HG03135 (cell line): ENCODE data around the gene PDE4A.
"Not testable (repeated sequence)": the region's sequence is repeated elsewhere in the genome, so short reads cannot be mapped to it uniquely, and the experiment has no call there.

Experiments used
- ATAC-seq: cut with Tn5 transposase; IDR thresholded peaks from one replicate; pipeline ENCODE4 v1.9.1; 2021; ENCODE audit warnings: mild to moderate bottlenecking, moderate library complexity; ENCODE audit not compliant: unreplicated experiment

PDE4A gene

DNA sequence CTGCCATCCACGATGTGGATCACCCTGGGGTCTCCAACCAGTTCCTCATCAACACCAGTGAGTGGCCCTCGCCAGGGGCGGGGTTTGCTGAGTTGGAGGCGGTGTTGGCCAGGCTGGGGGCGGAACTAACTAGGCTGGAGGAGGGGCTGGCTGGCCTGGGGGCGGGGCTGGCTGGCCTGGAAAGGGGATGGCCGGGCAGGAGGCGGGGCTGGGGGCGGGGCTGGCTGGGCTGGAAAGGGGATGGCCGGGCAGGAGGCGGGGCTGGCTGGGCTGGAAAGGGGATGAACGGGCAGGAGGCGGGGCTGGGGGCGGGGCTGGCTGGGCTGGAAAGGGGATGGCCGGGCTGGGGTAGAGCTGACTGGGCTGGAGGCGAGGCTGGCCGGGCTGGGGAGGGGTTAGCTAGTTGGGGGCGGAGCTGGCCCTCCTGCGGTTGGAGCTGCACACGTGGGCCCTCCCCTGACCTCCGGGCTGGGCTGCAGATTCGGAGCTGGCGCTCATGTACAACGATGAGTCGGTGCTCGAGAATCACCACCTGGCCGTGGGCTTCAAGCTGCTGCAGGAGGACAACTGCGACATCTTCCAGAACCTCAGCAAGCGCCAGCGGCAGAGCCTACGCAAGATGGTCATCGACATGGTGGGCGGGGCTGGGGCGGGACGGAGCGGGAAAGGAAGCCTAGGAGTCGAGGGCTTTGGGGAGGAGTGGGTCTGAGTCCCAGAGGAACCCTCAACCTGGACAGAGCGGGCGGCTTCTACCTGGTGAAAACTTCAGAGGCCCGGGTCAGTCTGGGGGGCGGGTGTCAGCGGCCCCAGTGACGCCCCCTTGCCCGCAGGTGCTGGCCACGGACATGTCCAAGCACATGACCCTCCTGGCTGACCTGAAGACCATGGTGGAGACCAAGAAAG is 41.0 kb downstream of the PDE4A start:
- ATAC-seq: peak; percentile 83

- ATAC-seq: not testable (repeated sequence)
Measured at GRCh38 chr19:10462042-10462441, 41.7 kb downstream of the PDE4A start.

GRCh38 chr19:10462557-10462956 is 42.2 kb downstream of the PDE4A start:
- ATAC-seq: no peak

- ATAC-seq: no peak
Measured at GRCh38 chr19:10464456-10464855, 44.1 kb downstream of the PDE4A start.

DNA sequence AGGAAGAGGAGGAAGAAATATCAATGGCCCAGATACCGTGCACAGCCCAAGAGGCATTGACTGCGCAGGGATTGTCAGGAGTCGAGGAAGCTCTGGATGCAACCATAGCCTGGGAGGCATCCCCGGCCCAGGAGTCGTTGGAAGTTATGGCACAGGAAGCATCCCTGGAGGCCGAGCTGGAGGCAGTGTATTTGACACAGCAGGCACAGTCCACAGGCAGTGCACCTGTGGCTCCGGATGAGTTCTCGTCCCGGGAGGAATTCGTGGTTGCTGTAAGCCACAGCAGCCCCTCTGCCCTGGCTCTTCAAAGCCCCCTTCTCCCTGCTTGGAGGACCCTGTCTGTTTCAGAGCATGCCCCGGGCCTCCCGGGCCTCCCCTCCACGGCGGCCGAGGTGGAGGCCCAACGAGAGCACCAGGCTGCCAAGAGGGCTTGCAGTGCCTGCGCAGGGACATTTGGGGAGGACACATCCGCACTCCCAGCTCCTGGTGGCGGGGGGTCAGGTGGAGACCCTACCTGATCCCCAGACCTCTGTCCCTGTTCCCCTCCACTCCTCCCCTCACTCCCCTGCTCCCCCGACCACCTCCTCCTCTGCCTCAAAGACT is 46.9 kb downstream of the PDE4A start:
- ATAC-seq: no peak

- ATAC-seq: no peak
Measured at GRCh38 chr19:10468133-10468532, 47.8 kb downstream of the PDE4A start.

DNA sequence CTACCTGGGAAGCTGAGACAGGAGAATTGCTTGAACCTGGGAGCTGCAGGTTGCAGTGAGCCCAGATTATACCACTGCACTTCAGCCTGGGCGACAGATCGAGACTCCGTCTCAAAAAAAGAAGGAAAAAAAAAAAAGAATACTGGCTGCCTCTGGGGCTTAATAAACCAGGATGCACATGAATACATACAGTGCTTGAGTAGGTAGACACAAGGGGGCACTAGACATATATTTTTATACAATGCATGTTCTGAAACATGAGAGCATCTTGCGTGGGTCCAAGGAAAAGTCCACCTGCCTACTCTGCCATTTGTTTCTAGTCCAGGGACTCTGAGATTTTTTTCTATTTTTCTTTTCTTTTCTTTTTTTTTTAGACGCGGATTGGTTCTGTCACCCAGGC is 51.6 kb downstream of the PDE4A start:
- no peak for ATAC-seq

- ATAC-seq: no peak
Measured at GRCh38 chr19:10473192-10473591, 52.9 kb downstream of the PDE4A start.

- ATAC-seq: no peak
Measured at GRCh38 chr19:10474962-10475451, 54.7 kb downstream of the PDE4A start.

- ATAC-seq: no peak
Measured at GRCh38 chr19:10478476-10478875, 58.1 kb downstream of the PDE4A start.

- ATAC-seq: peak; percentile 57
Measured at GRCh38 chr19:10478903-10479384, 58.6 kb downstream of the PDE4A start.

GRCh38 chr19:10486551-10486950 is 66.2 kb downstream of the PDE4A start:
- no peak for ATAC-seq

DNA sequence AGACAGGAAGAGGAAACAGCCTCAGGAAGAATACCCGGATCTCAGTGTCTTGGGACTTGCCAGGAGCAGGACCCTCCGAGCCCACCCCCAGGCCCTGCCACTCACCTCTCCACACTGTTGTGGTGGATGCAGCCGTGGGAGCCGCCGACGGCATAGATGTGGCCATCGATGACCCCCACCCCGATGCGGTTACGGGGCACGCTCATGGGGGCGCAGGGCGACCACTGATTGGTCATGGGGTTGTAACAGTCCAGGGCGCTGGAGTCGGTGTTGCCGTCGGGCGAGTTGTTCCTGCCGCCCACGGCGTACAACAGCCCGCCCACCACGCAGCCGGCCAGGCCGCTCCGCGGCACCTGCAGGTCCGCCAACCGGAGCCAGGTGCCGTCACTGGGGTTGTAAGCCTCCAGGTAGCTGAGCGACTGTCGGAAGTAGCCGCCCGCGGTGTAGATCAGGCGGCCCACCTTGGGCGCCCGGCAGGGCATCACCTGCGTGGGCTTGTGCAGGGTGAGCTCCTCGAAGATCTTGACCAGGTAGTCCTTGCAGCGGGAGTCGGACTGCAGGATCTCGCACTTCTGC is 71.2 kb downstream of the PDE4A start:
- no peak for ATAC-seq

DNA sequence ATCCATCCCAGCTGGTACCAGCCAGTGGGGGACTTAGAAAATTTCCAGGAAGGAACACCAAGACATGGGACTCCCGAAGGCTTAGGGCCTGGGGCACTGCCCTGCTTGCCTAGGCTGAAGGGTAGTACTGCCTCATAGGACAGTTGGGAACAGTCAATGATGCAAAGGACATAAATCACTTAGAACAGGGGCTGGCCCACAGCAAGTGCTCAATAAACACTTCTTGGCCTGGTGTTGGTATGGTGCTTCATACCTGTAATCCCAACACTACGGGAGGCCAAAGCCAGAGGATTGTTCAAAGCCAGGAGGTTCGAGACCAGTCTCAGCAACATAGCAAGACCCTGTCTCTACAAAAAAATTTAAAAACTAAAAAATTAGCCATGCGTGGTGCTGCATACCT is 77.0 kb downstream of the PDE4A start:
- no peak for ATAC-seq

- ATAC-seq: no peak
Measured at GRCh38 chr19:10499550-10500246, 79.4 kb downstream of the PDE4A start.

GRCh38 chr19:10500247-10500592 is 79.9 kb downstream of the PDE4A start:
- ATAC-seq: no peak

GRCh38 chr19:10501971-10502523 is 81.7 kb downstream of the PDE4A start:
- ATAC-seq: peak; percentile 31

GRCh38 chr19:10502524-10503001 is 82.2 kb downstream of the PDE4A start:
- ATAC-seq: peak; percentile 84

DNA sequence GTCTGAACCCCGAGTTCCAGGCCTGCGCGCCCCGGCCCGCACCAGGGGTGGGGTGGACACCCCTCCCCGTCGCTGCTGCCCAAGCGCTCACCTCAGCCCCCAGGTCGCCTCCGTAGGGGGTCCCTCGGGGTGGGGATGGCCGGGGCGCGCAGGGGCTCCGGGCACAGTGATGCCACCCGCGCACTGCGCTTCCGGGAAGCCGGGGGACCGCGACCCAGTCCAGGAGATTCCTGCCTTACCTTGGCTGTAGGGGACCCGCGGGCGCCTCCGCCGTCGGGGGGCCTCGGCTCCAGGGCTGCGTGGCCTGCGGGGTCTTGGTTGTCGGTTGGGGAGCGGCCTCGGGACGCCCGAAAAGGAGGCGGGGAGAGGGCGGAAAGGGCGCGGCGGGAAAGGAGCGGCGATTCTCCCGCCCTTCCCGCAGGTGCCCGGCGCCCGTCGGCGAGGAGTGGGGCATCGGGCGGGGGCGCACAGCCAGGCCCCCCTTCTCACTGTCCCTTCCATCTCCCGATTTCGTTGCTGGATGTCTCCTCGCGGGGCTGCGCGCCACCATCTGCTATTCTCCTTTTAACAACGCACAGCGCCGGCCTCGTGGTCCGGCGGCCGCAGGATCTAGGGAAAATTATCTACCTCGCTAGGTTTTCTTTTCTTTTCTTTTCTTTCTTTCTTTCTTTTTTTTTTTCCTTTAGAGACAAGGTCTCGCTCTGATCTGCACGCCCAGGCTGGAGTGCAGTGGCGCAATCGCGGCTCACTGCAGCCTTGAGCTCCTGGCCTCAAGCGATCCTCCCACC is 82.9 kb downstream of the PDE4A start, which contains the start of gene KEAP1:
Gene KEAP1, minus strand, starts transcription at position 355 of the 788 bp plus-strand sequence. CDS start 3,323 bp downstream, outside the sequence.
- peak; percentile 8 for ATAC-seq
